NB4 (cell line): Measurements from ENCODE around the gene DNAL1.

Experiments used
- MYC ChIP-seq: IDR thresholded peaks from 2 replicates; pipeline ENCODE4 v1.6.1; 2011; ENCODE audit warnings: low read depth, low read length
- POLR2A ChIP-seq: IDR thresholded peaks from 2 replicates; pipeline ENCODE4 v1.6.1; 2011; ENCODE audit warnings: mild to moderate bottlenecking; ENCODE audit not compliant: insufficient read length; ENCODE audit errors: extremely low read depth
- TF ChIP-seq, protein P1 (sequence below): IDR thresholded peaks from one replicate; pipeline ENCODE4 v1.5.1; 2012; ENCODE audit warnings: low read depth, low read length

DNA sequence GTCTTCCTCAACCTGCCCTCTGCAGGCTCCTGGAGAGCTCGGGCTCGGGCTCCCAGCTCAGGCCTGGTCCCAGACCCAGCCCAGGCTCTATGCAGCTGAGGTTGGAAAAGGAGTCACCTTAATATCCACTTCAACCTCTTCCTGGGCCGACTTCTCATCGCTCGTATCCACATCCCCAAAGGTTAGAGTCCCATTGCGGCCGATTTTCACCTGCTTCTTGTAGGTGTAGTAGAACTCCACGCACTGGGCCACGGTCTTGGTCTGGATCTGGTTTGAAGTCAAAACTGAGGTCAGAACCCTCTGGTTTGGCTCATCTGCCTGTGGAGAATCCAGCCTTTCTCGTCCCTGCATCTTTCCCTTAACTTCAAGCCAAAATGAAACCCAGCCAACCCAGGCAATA is 77.8 kb downstream of the DNAL1 start:
- TF ChIP-seq MYC, result no peak
- TF ChIP-seq POLR2A, result no peak
- TF ChIP-seq, protein P1, sequence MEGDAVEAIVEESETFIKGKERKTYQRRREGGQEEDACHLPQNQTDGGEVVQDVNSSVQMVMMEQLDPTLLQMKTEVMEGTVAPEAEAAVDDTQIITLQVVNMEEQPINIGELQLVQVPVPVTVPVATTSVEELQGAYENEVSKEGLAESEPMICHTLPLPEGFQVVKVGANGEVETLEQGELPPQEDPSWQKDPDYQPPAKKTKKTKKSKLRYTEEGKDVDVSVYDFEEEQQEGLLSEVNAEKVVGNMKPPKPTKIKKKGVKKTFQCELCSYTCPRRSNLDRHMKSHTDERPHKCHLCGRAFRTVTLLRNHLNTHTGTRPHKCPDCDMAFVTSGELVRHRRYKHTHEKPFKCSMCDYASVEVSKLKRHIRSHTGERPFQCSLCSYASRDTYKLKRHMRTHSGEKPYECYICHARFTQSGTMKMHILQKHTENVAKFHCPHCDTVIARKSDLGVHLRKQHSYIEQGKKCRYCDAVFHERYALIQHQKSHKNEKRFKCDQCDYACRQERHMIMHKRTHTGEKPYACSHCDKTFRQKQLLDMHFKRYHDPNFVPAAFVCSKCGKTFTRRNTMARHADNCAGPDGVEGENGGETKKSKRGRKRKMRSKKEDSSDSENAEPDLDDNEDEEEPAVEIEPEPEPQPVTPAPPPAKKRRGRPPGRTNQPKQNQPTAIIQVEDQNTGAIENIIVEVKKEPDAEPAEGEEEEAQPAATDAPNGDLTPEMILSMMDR, result no peak
